ENCODE data around the gene IFNK. TPM values are rescaled to one million over a fixed set of nuclear protein-coding genes. Genes with fewer than 3 reads are reported as not detected.

Gene IFNK
- total and polyA plus RNA-seq, 11 donors: not detected

- intact Hi-C loops (cut with DNase I): no loop called here
- H3K9me3 ChIP-seq: no peaks in the 10 kb centered on the region
- 92 to 97% (median 95%) methylated on average over 2 of the region's 2 CpGs for WGBS, 4 donors
Measured at GRCh38 chr9:27510780-27511179, 13.3 kb upstream of the IFNK start.

DNA sequence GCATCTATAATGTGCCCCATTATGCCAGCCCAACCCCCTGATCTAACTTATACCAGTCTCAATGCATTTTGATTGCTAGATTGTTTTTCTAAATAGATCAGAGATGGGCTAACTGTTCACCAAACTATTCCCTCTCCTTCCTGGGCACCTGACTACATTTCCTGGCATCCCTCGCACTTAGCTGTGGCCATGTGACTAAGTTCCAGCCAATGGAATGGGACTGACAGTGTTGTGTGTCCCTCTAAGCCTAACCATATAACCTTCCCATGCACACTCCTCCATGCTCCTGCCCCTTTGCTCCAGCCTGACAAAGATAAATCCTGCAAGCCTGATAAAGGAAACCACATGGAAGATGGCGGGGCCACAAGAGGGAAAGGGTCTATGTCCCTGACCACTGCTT is 12.3 kb upstream of the IFNK start:
- H3K27me3 ChIP-seq: no peaks in the 10 kb centered on the region
- peaks cover 0 to 13% (median 5%) of the 10 kb centered on the region in 12 donors for H3K4me1 ChIP-seq
- H3K27ac ChIP-seq: no peak overlapping the region
- H3K36me3 ChIP-seq: no peaks in the 10 kb centered on the region
- ATAC-seq (no peak), DNase-seq (no peak)
- intact Hi-C loops (cut with DNase I): no loop called here
- TF ChIP-seq POLR2A (IDR thresholded peaks at IDR 0.05): no peak
- no peak for TF ChIP-seq CTCF (IDR thresholded peaks at IDR 0.05)
- no peaks in the 10 kb centered on the region for H3K9me3 ChIP-seq
- WGBS, 4 donors: 68 to 100% (median 93%) methylated on average over 2 of the region's 2 CpGs
- H3K4me3 ChIP-seq: no peak overlapping the region

More at GRCh38 chr9:27510780-27511179, 13.3 kb upstream of the IFNK start:
- Histone ChIP-seq H3K27ac (no peak overlapping the region), H3K27me3 (no peaks in the 10 kb centered on the region), H3K4me1 (peaks cover 0 to 13% (median 5%) of the 10 kb centered on the region in 12 donors), H3K36me3 (no peaks in the 10 kb centered on the region), H3K4me3 (no peak overlapping the region)
- DNase-seq: no peak
- TF ChIP-seq CTCF (IDR thresholded peaks at IDR 0.05) (no peak), POLR2A (IDR thresholded peaks at IDR 0.05) (no peak)
- no peak for ATAC-seq

GRCh38 chr9:27514551-27514950 is 9.5 kb upstream of the IFNK start:
- intact Hi-C loops (cut with DNase I): no loop called here
- DNase-seq (peak in 3 of 5 donors; percentile 25 to 35 (median 31)), ATAC-seq (peak; percentile 36 to 63 (median 51))
- H3K4me3 ChIP-seq: no peak overlapping the region
- peaks cover 0 to 13% (median 5%) of the 10 kb centered on the region in 12 donors for H3K4me1 ChIP-seq
- H3K27ac ChIP-seq: no peak overlapping the region
- TF ChIP-seq POLR2A (IDR thresholded peaks at IDR 0.05) (no peak), CTCF (IDR thresholded peaks at IDR 0.05) (no peak)
- H3K9me3 ChIP-seq: no peaks in the 10 kb centered on the region
- H3K36me3 ChIP-seq: no peaks in the 10 kb centered on the region
- WGBS, 4 donors: 83 to 93% (median 86%) methylated on average over 2 of the region's 2 CpGs
- H3K27me3 ChIP-seq: no peaks in the 10 kb centered on the region

GRCh38 chr9:27518006-27518405 is 6.1 kb upstream of the IFNK start:
- Histone ChIP-seq H3K27ac (no peak overlapping the region), H3K36me3 (no peaks in the 10 kb centered on the region), H3K27me3 (no peaks in the 10 kb centered on the region), H3K4me1 (peaks cover 0 to 13% (median 5%) of the 10 kb centered on the region in 12 donors), H3K4me3 (no peak overlapping the region), H3K9me3 (no peaks in the 10 kb centered on the region)
- DNase-seq: no peak
- intact Hi-C loops (cut with DNase I): no loop called here
- ATAC-seq: no peak
- TF ChIP-seq CTCF (IDR thresholded peaks at IDR 0.05) (no peak), POLR2A (IDR thresholded peaks at IDR 0.05) (no peak)
- 95 to 98% (median 96%) methylated on average over 2 of the region's 2 CpGs for WGBS, 4 donors

Measured in heart left ventricle (tissue), 16 donors.